CD14-positive monocyte (primary cell): ENCODE data around the gene PRDM8. TPM values are rescaled to one million over a fixed set of nuclear protein-coding genes. Genes with fewer than 3 reads are reported as not detected.

Source experiments
- DNase-seq, 3 donors: peaks; one replicate each; pipeline ENCODE4 v3.0.0-alpha.2; 2011 to 2022
- H2AFZ ChIP-seq: 2 replicates; pipeline ENCODE4 v1.6.0; 2012; ENCODE audit warnings: mild to moderate bottlenecking, low read depth, low read length, inconsistent platforms; ENCODE audit not compliant: insufficient read depth, poor library complexity, severe bottlenecking
- H3K27ac ChIP-seq, 2 donors: 1 replicate in 1 of 2; 2 replicates in 1 of 2; pipeline ENCODE4 v1.5.1; 2012 to 2013; ENCODE audit warnings: low read length in 2 of 2, control low read depth in 1 of 2, inconsistent platforms in 1 of 2, low read depth in 1 of 2, mild to moderate bottlenecking in 1 of 2
- H3K27me3 ChIP-seq, 2 donors: one replicate each; pipeline versions ENCODE4 v1.6.0 to v1.6.1; 2011 to 2013; ENCODE audit warnings: low read length in 2 of 2; ENCODE audit not compliant: control insufficient read depth in 2 of 2, insufficient read depth in 2 of 2
- H3K36me3 ChIP-seq, 2 donors: replicated peaks in 1 of 2; 1 replicate in 1 of 2; 2 replicates in 1 of 2; pipeline versions ENCODE4 v1.5.1 to v1.6.1; 2012 to 2013; ENCODE audit warnings: low read length in 2 of 2, control low read depth in 1 of 2, inconsistent platforms in 1 of 2, mild to moderate bottlenecking in 1 of 2; ENCODE audit not compliant: insufficient read depth in 2 of 2, control insufficient read depth in 1 of 2
- H3K4me1 ChIP-seq, 2 donors: 1 replicate in 1 of 2; 2 replicates in 1 of 2; pipeline versions ENCODE4 v1.5.1 to v1.6.1; 2012 to 2013; ENCODE audit warnings: low read length in 2 of 2, control low read depth in 1 of 2, inconsistent platforms in 1 of 2, mild to moderate bottlenecking in 1 of 2, moderate library complexity in 1 of 2; ENCODE audit not compliant: insufficient read depth in 2 of 2, control insufficient read depth in 1 of 2
- H3K4me2 ChIP-seq: replicated peaks from 2 replicates; pipeline ENCODE3; 2012; ENCODE audit warnings: low read length, moderate library complexity, mild to moderate bottlenecking; ENCODE audit not compliant: poor library complexity, severe bottlenecking; ENCODE audit errors: extremely low read depth
- H3K4me3 ChIP-seq, 3 experiments: fragments of 200-600 bp in 1 of 3; sonication (generic) in 1 of 3; replicated peaks in 1 of 3; 1 replicate in 2 of 3; 2 replicates in 1 of 3; pipeline ENCODE4 v1.5.1; 2011 to 2013; ENCODE audit warnings: low read length in 3 of 3, mild to moderate bottlenecking in 3 of 3, control low read depth in 2 of 3, low read depth in 2 of 3, inconsistent platforms in 1 of 3, moderate library complexity in 1 of 3
- H3K79me2 ChIP-seq: 2 replicates; pipeline ENCODE4 v1.6.0; 2012; ENCODE audit warnings: mild to moderate bottlenecking, control low read depth, inconsistent platforms, low read length, moderate library complexity; ENCODE audit not compliant: insufficient read depth
- H3K9ac ChIP-seq: 2 replicates; pipeline ENCODE4 v1.6.0; 2017; ENCODE audit warnings: low read length, mild to moderate bottlenecking; ENCODE audit not compliant: insufficient read depth, poor library complexity, severe bottlenecking
- H3K9me3 ChIP-seq, 2 donors: replicated peaks in 1 of 2; 1 replicate in 1 of 2; 2 replicates in 1 of 2; pipeline versions ENCODE4 v1.5.1 to v1.6.1; 2012 to 2013; ENCODE audit warnings: low read length in 2 of 2, control low read depth in 1 of 2; ENCODE audit not compliant: control insufficient read depth in 1 of 2, insufficient read depth in 1 of 2
- H4K20me1 ChIP-seq: 2 replicates; pipeline ENCODE4 v1.6.0; 2012; ENCODE audit warnings: mild to moderate bottlenecking, low read length, control low read depth, moderate library complexity; ENCODE audit not compliant: insufficient read depth
- H3K27ac Mint-ChIP-seq, 7 donors: one replicate each; pipeline ENCODE4 v1.8.0; 2020; ENCODE audit warnings: mild to moderate bottlenecking in 7 of 7, mixed read lengths in 7 of 7, moderate library complexity in 6 of 7, inconsistent platforms in 2 of 7
- H3K27me3 Mint-ChIP-seq, 3 donors: one replicate each; pipeline ENCODE4 v1.8.0; 2021 to 2022; ENCODE audit warnings: low read depth in 3 of 3, mild to moderate bottlenecking in 3 of 3, mixed read lengths in 3 of 3, moderate library complexity in 3 of 3, inconsistent platforms in 1 of 3
- H3K36me3 Mint-ChIP-seq, 2 donors: one replicate each; pipeline ENCODE4 v1.8.0; 2020; ENCODE audit warnings: mixed read lengths in 2 of 2, inconsistent platforms in 1 of 2, mild to moderate bottlenecking in 1 of 2
- H3K4me1 Mint-ChIP-seq: one replicate; pipeline ENCODE4 v1.8.0; 2020; ENCODE audit warnings: mild to moderate bottlenecking, mixed read lengths
- H3K4me3 Mint-ChIP-seq, 2 donors: one replicate each; pipeline ENCODE4 v1.8.0; 2020; ENCODE audit warnings: mild to moderate bottlenecking in 2 of 2, mixed read lengths in 2 of 2, moderate library complexity in 1 of 2
- H3K9me3 Mint-ChIP-seq, 7 donors: one replicate each; pipeline ENCODE4 v1.8.0; 2020 to 2022; ENCODE audit warnings: mixed read lengths in 7 of 7, mild to moderate bottlenecking in 6 of 7, moderate library complexity in 6 of 7, inconsistent platforms in 2 of 7
- WGBS: methylation state at CpG from one replicate; pipeline ENCODE4 v1.1.5; 2013; ENCODE audit warnings: missing lambda C conversion rate; ENCODE audit not compliant: insufficient coverage; 5-methylcytosine and 5-hydroxymethylcytosine counted together
- intact Hi-C, 2 donors: fragments of 100-400 bp; cut with micrococcal nuclease; formaldehyde crosslinking; loops; one replicate each; pipeline versions ENCODE4 v1.15.0 to v1.15.1; 2023
- polyA plus RNA-seq, 3 donors: library from polyadenylated mRNA; depleted of rRNA in 1 of 3; unstranded in 2 of 3; stranded (reverse) in 1 of 3; fragments of 300-500 nt in 2 of 3; fragments of >200 nt in 1 of 3; fragmentation: Illumina TruSeq in 2 of 3; gene quantifications; 1 replicate in 2 of 3; 2 replicates in 1 of 3; pipeline ENCODE4 v1.2.3, GENCODE V29; 2012 to 2021
- TF ChIP-seq, protein P1 (sequence below): fragments of 200-600 bp; IDR thresholded peaks from one replicate; pipeline ENCODE4 v1.8.0; 2022; ENCODE audit warnings: antibody characterized with exemption, mild to moderate bottlenecking

PRDM8 gene
- polyA plus RNA-seq, 3 donors, result 0.22 to 0.77 (median 0.23) TPM

DNA sequence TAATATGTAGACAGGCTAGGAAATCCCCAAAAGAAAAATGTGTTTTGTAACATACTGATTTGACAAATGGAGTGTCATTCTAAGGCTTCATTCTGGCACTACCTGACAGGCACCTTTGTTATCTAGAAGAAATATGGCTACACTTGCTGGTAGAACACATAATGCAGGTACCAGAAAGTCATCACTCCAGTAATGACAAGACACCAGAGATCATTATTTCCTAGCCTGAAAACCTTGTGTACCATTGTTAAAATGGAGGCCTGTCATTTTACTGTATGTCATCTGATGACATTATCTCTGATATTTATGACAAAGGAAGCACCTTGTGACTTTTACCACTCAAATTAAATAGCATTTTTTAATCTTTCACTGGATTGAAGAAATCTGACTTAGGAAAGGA is 55.6 kb downstream of the PRDM8 start:
- no peak overlapping the region for H2AFZ ChIP-seq
- no peak overlapping the region for H3K4me3 Mint-ChIP-seq
- no peaks in the 10 kb centered on the region for H3K9me3 ChIP-seq
- peaks cover 4% of the 10 kb centered on the region for H3K4me1 Mint-ChIP-seq
- no peaks in the 10 kb centered on the region for H4K20me1 ChIP-seq
- H3K27me3 ChIP-seq, result peaks cover 4 to 5% of the 10 kb centered on the region in 2 donors
- no peaks in the 10 kb centered on the region for H3K9me3 Mint-ChIP-seq
- H3K4me3 ChIP-seq, result no peak overlapping the region
- H3K36me3 ChIP-seq, result no peaks in the 10 kb centered on the region
- no peaks in the 10 kb centered on the region for H3K36me3 Mint-ChIP-seq
- H3K4me1 ChIP-seq, result no peaks in the 10 kb centered on the region
- H3K9ac ChIP-seq, result no peak overlapping the region
- H3K27ac ChIP-seq, result no peak overlapping the region
- H3K79me2 ChIP-seq, result no peaks in the 10 kb centered on the region
- TF ChIP-seq, protein P1, sequence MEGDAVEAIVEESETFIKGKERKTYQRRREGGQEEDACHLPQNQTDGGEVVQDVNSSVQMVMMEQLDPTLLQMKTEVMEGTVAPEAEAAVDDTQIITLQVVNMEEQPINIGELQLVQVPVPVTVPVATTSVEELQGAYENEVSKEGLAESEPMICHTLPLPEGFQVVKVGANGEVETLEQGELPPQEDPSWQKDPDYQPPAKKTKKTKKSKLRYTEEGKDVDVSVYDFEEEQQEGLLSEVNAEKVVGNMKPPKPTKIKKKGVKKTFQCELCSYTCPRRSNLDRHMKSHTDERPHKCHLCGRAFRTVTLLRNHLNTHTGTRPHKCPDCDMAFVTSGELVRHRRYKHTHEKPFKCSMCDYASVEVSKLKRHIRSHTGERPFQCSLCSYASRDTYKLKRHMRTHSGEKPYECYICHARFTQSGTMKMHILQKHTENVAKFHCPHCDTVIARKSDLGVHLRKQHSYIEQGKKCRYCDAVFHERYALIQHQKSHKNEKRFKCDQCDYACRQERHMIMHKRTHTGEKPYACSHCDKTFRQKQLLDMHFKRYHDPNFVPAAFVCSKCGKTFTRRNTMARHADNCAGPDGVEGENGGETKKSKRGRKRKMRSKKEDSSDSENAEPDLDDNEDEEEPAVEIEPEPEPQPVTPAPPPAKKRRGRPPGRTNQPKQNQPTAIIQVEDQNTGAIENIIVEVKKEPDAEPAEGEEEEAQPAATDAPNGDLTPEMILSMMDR, result no peak
- intact Hi-C loops, result no loop called here
- no peak for DNase-seq
- H3K27ac Mint-ChIP-seq, result no peak overlapping the region
- H3K4me2 ChIP-seq, result no peak overlapping the region
- H3K27me3 Mint-ChIP-seq, result peaks cover 12 to 20% (median 13%) of the 10 kb centered on the region in 3 donors

DNA sequence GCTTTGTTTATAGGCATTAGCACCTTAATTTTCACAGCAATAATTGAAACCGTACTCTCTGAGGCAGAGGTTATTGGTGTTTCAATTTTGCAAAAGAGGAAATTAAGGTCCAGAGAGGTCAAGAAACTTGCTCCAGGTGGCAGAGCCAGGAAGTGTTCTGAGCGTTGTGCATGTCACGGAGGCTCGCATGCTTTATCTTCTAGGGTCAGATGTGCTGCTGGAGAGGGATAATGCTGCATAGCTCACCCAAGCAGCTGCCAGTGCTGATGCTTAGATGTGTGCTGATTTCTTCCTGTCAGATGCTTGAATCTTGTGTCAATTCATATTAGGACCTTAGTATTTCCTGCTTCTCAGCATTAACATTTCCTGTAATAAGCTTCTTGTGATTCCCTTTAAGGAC is 56.2 kb downstream of the PRDM8 start:
- Histone ChIP-seq H3K4me3 (no peak overlapping the region), H3K9ac (no peak overlapping the region), H3K4me1 (no peaks in the 10 kb centered on the region), H3K9me3 (no peaks in the 10 kb centered on the region), H3K36me3 (no peaks in the 10 kb centered on the region), H2AFZ (no peak overlapping the region), H3K27me3 (peaks cover 6 to 8% of the 10 kb centered on the region in 2 donors), H4K20me1 (no peaks in the 10 kb centered on the region), H3K4me2 (no peak overlapping the region), H3K27ac (no peak overlapping the region), H3K79me2 (no peaks in the 10 kb centered on the region)
- no peak overlapping the region for H3K27ac Mint-ChIP-seq
- H3K4me3 Mint-ChIP-seq, result no peak overlapping the region
- intact Hi-C loops, result no loop called here
- no peaks in the 10 kb centered on the region for H3K9me3 Mint-ChIP-seq
- 73% methylated on average over 3 of the region's 4 CpGs for WGBS
- H3K36me3 Mint-ChIP-seq, result no peaks in the 10 kb centered on the region
- peaks cover 5% of the 10 kb centered on the region for H3K4me1 Mint-ChIP-seq
- TF ChIP-seq, protein P1, result no peak
- H3K27me3 Mint-ChIP-seq, result peaks cover 14 to 22% (median 14%) of the 10 kb centered on the region in 3 donors
- no peak for DNase-seq

Other genes with a start within 250 kb of the PRDM8 start
- 10 to 100 TPM; 15.4 to 69.6 (median 59.2) TPM for gene ANTXR2, start 124.3 kb upstream of the PRDM8 start, polyA plus RNA-seq
- not detected for gene FGF5, start 69.2 kb downstream of the PRDM8 start, polyA plus RNA-seq
- gene CFAP299, start 138.2 kb downstream of the PRDM8 start, polyA plus RNA-seq, result not detected